ENCODE data around the gene MAPK8IP1. TPM values are rescaled to one million over a fixed set of nuclear protein-coding genes. Genes with fewer than 3 reads are reported as not detected.
A peak's percentile ranks its signal among the peaks of the same experiment; 100 is the strongest.

MAPK8IP1 gene
- total RNA-seq, 4 donors from 2014 or later = 4.6 to 6.5 (median 5.4) TPM

DNA sequence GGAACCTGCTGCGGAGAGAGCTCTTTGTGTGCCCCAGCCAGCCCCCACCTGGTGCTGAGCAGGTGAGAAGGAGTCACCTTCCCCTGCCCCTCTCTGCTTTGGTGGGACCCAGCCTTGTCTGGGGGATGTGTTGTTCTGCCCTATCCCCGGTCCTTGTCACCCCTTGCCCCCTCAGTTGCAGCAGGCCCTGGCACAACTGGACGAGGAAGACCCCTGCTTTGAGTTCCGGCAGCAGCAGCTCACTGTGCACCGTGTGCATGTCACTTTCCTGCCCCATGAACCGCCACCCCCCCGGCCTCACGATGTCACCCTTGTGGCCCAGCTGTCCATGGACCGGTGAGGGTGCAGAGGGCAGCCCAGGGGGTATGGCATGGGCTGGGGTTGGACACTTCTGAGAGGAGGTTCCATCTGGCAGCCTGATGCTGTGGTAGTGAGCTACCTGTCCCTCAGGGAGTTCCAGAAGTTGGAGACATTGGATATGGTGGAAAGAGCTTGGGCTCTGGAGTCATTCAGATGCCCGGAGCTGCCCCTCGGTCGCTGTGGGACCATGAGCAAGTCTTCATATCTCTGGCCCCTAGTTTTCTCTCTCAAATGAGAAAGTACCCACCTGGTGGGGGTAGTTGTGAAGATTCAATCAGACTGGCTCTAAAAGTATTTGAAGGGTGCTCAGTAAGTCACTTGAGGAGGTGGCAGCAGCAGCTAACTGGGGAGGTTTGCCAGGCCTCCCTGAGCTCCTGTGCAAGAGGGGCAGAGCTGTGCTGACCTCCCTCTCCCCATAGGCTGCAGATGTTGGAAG lies 41.3 kb downstream of the MAPK8IP1 start:
- DNase-seq (ENCODE audit: low spot score in 2 of 2) = peak in 1 of 2 donors; percentile 83
- 85 to 87% methylated on average over 12 of the region's 12 CpGs for WGBS, 2 donors
- intact Hi-C loops (cut with DNase I; ENCODE audit: low total_unique reads) = no loop called here
- TF ChIP-seq, protein P1, sequence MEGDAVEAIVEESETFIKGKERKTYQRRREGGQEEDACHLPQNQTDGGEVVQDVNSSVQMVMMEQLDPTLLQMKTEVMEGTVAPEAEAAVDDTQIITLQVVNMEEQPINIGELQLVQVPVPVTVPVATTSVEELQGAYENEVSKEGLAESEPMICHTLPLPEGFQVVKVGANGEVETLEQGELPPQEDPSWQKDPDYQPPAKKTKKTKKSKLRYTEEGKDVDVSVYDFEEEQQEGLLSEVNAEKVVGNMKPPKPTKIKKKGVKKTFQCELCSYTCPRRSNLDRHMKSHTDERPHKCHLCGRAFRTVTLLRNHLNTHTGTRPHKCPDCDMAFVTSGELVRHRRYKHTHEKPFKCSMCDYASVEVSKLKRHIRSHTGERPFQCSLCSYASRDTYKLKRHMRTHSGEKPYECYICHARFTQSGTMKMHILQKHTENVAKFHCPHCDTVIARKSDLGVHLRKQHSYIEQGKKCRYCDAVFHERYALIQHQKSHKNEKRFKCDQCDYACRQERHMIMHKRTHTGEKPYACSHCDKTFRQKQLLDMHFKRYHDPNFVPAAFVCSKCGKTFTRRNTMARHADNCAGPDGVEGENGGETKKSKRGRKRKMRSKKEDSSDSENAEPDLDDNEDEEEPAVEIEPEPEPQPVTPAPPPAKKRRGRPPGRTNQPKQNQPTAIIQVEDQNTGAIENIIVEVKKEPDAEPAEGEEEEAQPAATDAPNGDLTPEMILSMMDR (IDR thresholded peaks at IDR 0.05) = no peak
- no peak for TF ChIP-seq POLR2A (IDR thresholded peaks at IDR 0.05)
- no peak overlapping the region for H3K4me3 ChIP-seq (ENCODE audit: low read depth, poor library complexity, severe bottlenecking)

DNA sequence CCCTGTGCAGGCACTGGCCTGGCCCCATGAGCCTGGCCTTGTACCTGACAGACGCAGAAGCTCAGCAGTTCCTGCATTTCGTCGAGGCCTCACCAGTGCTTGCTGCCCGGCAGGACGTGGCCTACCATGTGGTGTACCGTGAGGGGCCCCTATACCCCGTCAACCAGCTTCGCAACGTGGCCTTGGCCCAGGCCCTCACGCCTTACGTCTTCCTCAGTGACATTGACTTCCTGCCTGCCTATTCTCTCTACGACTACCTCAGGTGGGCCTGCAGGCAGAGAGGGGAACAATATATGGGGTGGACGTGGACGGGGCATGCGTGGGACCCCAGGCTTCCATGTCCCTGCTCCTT lies 41.9 kb downstream of the MAPK8IP1 start:
- H3K4me3 ChIP-seq (ENCODE audit: low read depth, poor library complexity, severe bottlenecking) = no peak overlapping the region
- intact Hi-C loops (cut with DNase I; ENCODE audit: low total_unique reads) = no loop called here
- TF ChIP-seq, protein P1 (IDR thresholded peaks at IDR 0.05) = no peak
- no peak for TF ChIP-seq POLR2A (IDR thresholded peaks at IDR 0.05)
- 69 to 79% methylated on average over 14 to 15 of the region's 15 CpGs for WGBS, 2 donors
- peak in 1 of 2 donors; percentile 72 for DNase-seq (ENCODE audit: low spot score in 2 of 2)

DNA sequence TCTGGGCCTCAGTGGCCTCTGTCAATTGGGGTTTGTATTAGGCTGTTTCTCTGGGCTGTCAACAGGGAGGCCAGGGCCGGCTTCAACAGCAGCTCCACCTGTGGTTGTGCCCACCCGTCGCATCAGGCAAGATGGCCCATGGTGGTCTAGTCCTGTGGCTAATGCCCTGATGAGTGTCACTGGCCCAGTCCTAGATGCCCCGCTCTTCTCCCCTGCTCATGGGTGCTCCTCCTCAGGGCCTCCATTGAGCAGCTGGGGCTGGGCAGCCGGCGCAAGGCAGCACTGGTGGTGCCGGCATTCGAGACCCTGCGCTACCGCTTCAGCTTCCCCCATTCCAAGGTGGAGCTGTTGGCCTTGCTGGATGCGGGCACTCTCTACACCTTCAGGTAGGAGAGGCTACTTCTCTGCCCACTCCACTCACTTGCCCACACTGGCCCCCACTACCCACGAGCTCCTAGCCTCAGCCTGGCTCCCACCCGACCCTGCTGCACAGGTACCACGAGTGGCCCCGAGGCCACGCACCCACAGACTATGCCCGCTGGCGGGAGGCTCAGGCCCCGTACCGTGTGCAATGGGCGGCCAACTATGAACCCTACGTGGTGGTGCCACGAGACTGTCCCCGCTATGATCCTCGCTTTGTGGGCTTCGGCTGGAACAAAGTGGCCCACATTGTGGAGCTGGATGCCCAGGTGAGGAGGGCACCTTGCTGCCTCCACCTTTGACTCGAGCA lies 42.4 kb downstream of the MAPK8IP1 start:
- DNase-seq (ENCODE audit: low spot score in 2 of 2) = peak in 1 of 2 donors; percentile 81
- TF ChIP-seq, protein P1 (IDR thresholded peaks at IDR 0.05) = no peak
- WGBS, 2 donors = 82 to 88% methylated on average over 24 to 27 of the region's 27 CpGs
- H3K4me3 ChIP-seq (ENCODE audit: low read depth, poor library complexity, severe bottlenecking) = no peak overlapping the region
- intact Hi-C loops (cut with DNase I; ENCODE audit: low total_unique reads) = no loop called here

DNA sequence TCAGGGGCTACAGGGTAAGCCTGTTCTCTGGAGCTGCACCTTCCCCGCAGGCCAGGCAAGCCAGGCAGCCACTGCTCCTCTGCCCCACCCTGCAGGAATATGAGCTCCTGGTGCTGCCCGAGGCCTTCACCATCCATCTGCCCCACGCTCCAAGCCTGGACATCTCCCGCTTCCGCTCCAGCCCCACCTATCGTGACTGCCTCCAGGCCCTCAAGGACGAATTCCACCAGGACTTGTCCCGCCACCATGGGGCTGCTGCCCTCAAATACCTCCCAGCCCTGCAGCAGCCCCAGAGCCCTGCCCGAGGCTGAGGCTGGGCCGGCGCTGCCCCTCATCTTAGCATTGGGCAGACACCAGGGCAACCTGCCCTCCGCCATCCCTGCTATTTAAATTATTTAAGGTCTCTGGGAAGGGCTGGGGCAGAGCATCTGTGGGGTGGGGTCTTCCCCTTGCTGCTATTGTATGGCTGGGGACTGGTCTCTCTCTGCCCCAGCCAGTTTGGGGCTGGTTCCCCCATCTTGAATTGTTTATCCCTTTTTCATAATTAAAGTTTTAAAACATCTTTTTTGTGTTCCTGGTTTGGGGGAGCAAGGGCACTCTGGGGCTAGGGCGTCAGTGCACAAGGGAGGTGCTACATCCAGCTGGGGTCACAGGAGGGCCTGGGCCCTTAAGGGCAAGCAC lies 43.2 kb downstream of the MAPK8IP1 start:
- TF ChIP-seq, protein P1 (IDR thresholded peaks at IDR 0.05) = no peak
- TF ChIP-seq POLR2A (IDR thresholded peaks at IDR 0.05) = no peak
- peak in 1 of 2 donors; percentile 76 for DNase-seq (ENCODE audit: low spot score in 2 of 2)
- intact Hi-C loops (cut with DNase I; ENCODE audit: low total_unique reads) = no loop called here
- no peak overlapping the region for H3K4me3 ChIP-seq (ENCODE audit: low read depth, poor library complexity, severe bottlenecking)
- 57 to 66% methylated on average over 13 of the region's 13 CpGs for WGBS, 2 donors

DNA sequence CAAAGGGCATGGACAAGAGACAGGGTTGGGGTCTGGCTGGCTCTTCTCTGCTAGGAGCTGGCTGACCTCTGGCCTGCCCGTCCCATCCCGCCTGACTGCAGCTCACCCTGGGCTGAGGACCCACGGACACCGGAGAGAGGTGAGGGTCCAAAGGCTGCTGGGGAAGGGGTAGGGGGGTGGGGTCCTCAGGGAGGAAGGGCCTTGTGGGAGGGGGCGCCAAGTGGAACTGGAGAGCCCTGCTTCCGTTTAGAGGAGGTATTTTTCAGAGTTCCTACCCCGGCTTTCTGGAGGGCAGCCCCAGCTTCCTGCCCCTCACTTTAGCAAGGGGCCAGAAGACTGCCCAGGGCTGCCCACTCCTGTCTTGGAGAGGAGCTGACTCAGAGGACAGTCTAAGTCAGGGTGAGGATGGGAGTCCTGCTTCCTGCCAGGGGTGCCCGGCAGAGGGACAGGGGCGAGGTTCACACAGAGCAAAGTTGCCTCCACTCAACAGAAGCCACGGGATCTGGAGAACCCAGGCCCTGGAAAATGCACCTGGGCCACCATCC lies 44.1 kb downstream of the MAPK8IP1 start:
- intact Hi-C loops (cut with DNase I; ENCODE audit: low total_unique reads) = no loop called here
- WGBS, 2 donors = 52 to 64% methylated on average over 8 to 10 of the region's 10 CpGs
- DNase-seq (ENCODE audit: low spot score in 2 of 2) = peak; percentile 12 to 83
- TF ChIP-seq, protein P1 (IDR thresholded peaks at IDR 0.05) = no peak
- no peak for TF ChIP-seq POLR2A (IDR thresholded peaks at IDR 0.05)
- H3K4me3 ChIP-seq (ENCODE audit: low read depth, poor library complexity, severe bottlenecking) = no peak overlapping the region

Data from lower leg skin (tissue), 4 donors.